Measurements from ENCODE around the gene IL22RA2. TPM values are rescaled to one million over a fixed set of nuclear protein-coding genes. Genes with fewer than 3 reads are reported as not detected.

The IL22RA2 gene
- total RNA-seq, 1 experiment from 2014 or later = not detected

DNA sequence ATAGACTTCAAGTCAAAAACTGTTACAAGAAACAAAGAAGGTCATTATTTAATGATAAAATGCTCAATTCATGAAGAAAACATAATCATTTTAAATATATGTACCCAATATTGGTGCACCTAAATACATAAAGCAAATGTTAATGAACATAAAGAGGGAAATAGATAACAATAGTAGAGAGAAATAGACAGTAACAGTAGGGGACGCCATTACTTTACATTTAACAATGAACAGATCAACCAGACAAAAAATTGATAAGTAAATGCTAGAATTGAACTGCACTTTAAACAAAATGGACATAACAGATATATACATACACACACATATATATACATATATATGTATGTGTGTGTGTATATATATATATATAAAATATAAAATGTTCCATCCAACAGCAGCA, 37.4 kb downstream of the IL22RA2 start:
- intact Hi-C loops (cut with micrococcal nuclease; ENCODE audit: unreplicated experiment) (no loop called here), in situ Hi-C loops (cut with HindIII; ENCODE audit: low pct_unique_long_range_greater_than_20kb, low sequenced_read_pairs) (no loop called here)
- no peaks in the 10 kb centered on the region for H3K27me3 ChIP-seq (ENCODE audit: control insufficient read depth, insufficient read depth, low read length)
- no peak overlapping the region for H3K27ac ChIP-seq (ENCODE audit: low read length)
- no peak overlapping the region for H3K4me3 ChIP-seq (ENCODE audit: low read depth in 2 of 2, low read length in 2 of 2)
- DNase-seq (ENCODE audit: low read depth, low spot score) (no peak), ATAC-seq (no peak)
- ChIA-PET POLR2A (no interaction called here), CTCF (no interaction called here)
- no TSS peak for BruUV-seq (replicated peaks)
- H3K36me3 ChIP-seq (ENCODE audit: control insufficient read depth, insufficient read depth, low read length) = no peaks in the 10 kb centered on the region
- no peaks in the 10 kb centered on the region; the same call in 1 of the 2 replicates for H3K9me3 ChIP-seq (ENCODE audit: control insufficient read depth, insufficient read depth, low read depth, low read length)
- TF ChIP-seq SIN3A (IDR thresholded peaks at IDR 0.05; ENCODE audit: borderline replicate concordance, insufficient read depth, low read depth, low read length) (no peak), POLR2AphosphoS5 (IDR thresholded peaks at IDR 0.05; ENCODE audit: low read depth, low read length) (no peak), TCF7L2 (IDR thresholded peaks at IDR 0.05; ENCODE audit: low read depth, low read length) (no peak)
- TF ChIP-seq, protein P1, sequence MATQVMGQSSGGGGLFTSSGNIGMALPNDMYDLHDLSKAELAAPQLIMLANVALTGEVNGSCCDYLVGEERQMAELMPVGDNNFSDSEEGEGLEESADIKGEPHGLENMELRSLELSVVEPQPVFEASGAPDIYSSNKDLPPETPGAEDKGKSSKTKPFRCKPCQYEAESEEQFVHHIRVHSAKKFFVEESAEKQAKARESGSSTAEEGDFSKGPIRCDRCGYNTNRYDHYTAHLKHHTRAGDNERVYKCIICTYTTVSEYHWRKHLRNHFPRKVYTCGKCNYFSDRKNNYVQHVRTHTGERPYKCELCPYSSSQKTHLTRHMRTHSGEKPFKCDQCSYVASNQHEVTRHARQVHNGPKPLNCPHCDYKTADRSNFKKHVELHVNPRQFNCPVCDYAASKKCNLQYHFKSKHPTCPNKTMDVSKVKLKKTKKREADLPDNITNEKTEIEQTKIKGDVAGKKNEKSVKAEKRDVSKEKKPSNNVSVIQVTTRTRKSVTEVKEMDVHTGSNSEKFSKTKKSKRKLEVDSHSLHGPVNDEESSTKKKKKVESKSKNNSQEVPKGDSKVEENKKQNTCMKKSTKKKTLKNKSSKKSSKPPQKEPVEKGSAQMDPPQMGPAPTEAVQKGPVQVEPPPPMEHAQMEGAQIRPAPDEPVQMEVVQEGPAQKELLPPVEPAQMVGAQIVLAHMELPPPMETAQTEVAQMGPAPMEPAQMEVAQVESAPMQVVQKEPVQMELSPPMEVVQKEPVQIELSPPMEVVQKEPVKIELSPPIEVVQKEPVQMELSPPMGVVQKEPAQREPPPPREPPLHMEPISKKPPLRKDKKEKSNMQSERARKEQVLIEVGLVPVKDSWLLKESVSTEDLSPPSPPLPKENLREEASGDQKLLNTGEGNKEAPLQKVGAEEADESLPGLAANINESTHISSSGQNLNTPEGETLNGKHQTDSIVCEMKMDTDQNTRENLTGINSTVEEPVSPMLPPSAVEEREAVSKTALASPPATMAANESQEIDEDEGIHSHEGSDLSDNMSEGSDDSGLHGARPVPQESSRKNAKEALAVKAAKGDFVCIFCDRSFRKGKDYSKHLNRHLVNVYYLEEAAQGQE (IDR thresholded peaks at IDR 0.05; ENCODE audit: insufficient read depth in 1 of 2, low read depth in 2 of 2, low read length in 1 of 2) = no peak
- TF ChIP-seq, protein P2, sequence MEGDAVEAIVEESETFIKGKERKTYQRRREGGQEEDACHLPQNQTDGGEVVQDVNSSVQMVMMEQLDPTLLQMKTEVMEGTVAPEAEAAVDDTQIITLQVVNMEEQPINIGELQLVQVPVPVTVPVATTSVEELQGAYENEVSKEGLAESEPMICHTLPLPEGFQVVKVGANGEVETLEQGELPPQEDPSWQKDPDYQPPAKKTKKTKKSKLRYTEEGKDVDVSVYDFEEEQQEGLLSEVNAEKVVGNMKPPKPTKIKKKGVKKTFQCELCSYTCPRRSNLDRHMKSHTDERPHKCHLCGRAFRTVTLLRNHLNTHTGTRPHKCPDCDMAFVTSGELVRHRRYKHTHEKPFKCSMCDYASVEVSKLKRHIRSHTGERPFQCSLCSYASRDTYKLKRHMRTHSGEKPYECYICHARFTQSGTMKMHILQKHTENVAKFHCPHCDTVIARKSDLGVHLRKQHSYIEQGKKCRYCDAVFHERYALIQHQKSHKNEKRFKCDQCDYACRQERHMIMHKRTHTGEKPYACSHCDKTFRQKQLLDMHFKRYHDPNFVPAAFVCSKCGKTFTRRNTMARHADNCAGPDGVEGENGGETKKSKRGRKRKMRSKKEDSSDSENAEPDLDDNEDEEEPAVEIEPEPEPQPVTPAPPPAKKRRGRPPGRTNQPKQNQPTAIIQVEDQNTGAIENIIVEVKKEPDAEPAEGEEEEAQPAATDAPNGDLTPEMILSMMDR (IDR thresholded peaks at IDR 0.05) = no peak
- H3K4me1 ChIP-seq (ENCODE audit: control insufficient read depth, insufficient read depth, low read length) = no peaks in the 10 kb centered on the region

DNA sequence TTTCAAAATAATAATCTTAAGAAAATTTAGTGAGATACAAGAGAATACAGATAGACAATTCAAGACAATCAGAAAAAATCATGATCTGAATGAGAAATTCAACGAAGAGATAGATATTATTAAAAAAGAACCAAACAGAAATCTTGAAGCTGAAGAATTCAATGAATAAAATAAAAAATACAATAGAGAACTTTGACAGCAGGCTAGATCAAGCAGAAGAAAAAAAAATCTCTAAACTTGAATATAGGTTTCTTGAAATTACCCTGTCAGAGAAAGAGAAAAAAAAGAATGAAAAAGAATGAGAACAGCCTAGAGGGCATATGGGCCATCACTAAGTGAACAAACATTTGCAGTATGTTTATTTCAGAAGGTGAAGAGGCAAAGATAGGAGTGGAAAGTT, 39.0 kb downstream of the IL22RA2 start:
- ATAC-seq (no peak), DNase-seq (ENCODE audit: low read depth, low spot score) (no peak)
- Histone ChIP-seq H3K27ac (ENCODE audit: low read length) (no peak overlapping the region), H3K4me1 (ENCODE audit: control insufficient read depth, insufficient read depth, low read length) (no peaks in the 10 kb centered on the region), H3K9me3 (ENCODE audit: control insufficient read depth, insufficient read depth, low read depth, low read length) (no peaks in the 10 kb centered on the region; the same call in 1 of the 2 replicates), H3K27me3 (ENCODE audit: control insufficient read depth, insufficient read depth, low read length) (no peaks in the 10 kb centered on the region), H3K36me3 (ENCODE audit: control insufficient read depth, insufficient read depth, low read length) (no peaks in the 10 kb centered on the region), H3K4me3 (ENCODE audit: low read depth in 2 of 2, low read length in 2 of 2) (no peak overlapping the region)
- in situ Hi-C loops (cut with HindIII; ENCODE audit: low pct_unique_long_range_greater_than_20kb, low sequenced_read_pairs) (no loop called here), intact Hi-C loops (cut with micrococcal nuclease; ENCODE audit: unreplicated experiment) (no loop called here)
- ChIA-PET CTCF (no interaction called here), POLR2A (no interaction called here)
- TF ChIP-seq, protein P1 (IDR thresholded peaks at IDR 0.05; ENCODE audit: insufficient read depth in 1 of 2, low read depth in 2 of 2, low read length in 1 of 2) = no peak
- no peak for TF ChIP-seq SIN3A (IDR thresholded peaks at IDR 0.05; ENCODE audit: borderline replicate concordance, insufficient read depth, low read depth, low read length)
- TF ChIP-seq, protein P2 (IDR thresholded peaks at IDR 0.05) = no peak
- no peak for TF ChIP-seq POLR2AphosphoS5 (IDR thresholded peaks at IDR 0.05; ENCODE audit: low read depth, low read length)
- TF ChIP-seq TCF7L2 (IDR thresholded peaks at IDR 0.05; ENCODE audit: low read depth, low read length) = no peak
- no TSS peak for BruUV-seq (replicated peaks)

Measured in Panc1 (cell line).